H1 (cell line): Measurements from ENCODE around the gene RSPH9. TPM values are rescaled to one million over a fixed set of nuclear protein-coding genes. Genes with fewer than 3 reads are reported as not detected.

Experiments used
- CHD2 ChIP-seq: IDR thresholded peaks from 2 replicates; pipeline ENCODE4 v1.6.1; 2012; ENCODE audit warnings: low read length, improper control_type of control experiment
- CHD7 ChIP-seq: fragments of 300-600 bp; sonication (generic); IDR thresholded peaks from 2 replicates; pipeline ENCODE4 v1.7.1; 2012; ENCODE audit warnings: low read length, moderate library complexity, mild to moderate bottlenecking, inconsistent platforms; ENCODE audit not compliant: insufficient replicate concordance
- CTBP2 ChIP-seq: IDR thresholded peaks from 2 replicates; pipeline ENCODE4 v1.7.0; 2011; ENCODE audit warnings: borderline replicate concordance, mild to moderate bottlenecking, moderate library complexity, mixed read lengths, low read length; ENCODE audit not compliant: insufficient read depth, insufficient read length
- EGR1 ChIP-seq: IDR thresholded peaks from 2 replicates; pipeline ENCODE4 v1.6.1; 2011; ENCODE audit warnings: low read depth, low read length, borderline replicate concordance
- GTF2F1 ChIP-seq: IDR thresholded peaks from 2 replicates; pipeline ENCODE4 v1.6.1; 2012; ENCODE audit warnings: low read depth, low read length, improper control_type of control experiment, borderline replicate concordance
- JUN ChIP-seq: IDR thresholded peaks from 2 replicates; pipeline ENCODE4 v1.6.1; 2011; ENCODE audit warnings: low read depth, mild to moderate bottlenecking, improper control_type of control experiment, low read length
- POLR2AphosphoS5 ChIP-seq: IDR thresholded peaks from 2 replicates; pipeline ENCODE4 v1.6.1; 2011; ENCODE audit warnings: low read depth, low read length
- RBBP5 ChIP-seq: IDR thresholded peaks from 2 replicates; pipeline ENCODE4 v1.7.1; 2012; ENCODE audit warnings: low read depth, mild to moderate bottlenecking, inconsistent platforms, low read length, moderate library complexity, borderline replicate concordance
- SIRT6 ChIP-seq: IDR thresholded peaks from one replicate; pipeline ENCODE4 v1.7.1; 2012; ENCODE audit warnings: low read length, inconsistent platforms
- SP4 ChIP-seq: IDR thresholded peaks from 2 replicates; pipeline ENCODE4 v1.6.1; 2012; ENCODE audit warnings: low read length, inconsistent platforms
- SRF ChIP-seq: IDR thresholded peaks from 2 replicates; pipeline ENCODE4 v1.6.1; 2011; ENCODE audit warnings: mild to moderate bottlenecking, low read depth, low read length, moderate library complexity
- ZNF274 ChIP-seq: IDR thresholded peaks from 2 replicates; pipeline ENCODE4 v1.7.0; 2012; ENCODE audit warnings: low read length, borderline replicate concordance; ENCODE audit errors: extremely low read depth
- polyA plus RNA-seq, 7 experiments: library from polyadenylated mRNA; depleted of rRNA in 3 of 7; stranded (reverse) in 5 of 7; unstranded in 2 of 7; fragments of >200 nt in 5 of 7; fragments of 200-250 nt in 2 of 7; gene quantifications; 1 replicate in 5 of 7; 2 replicates in 1 of 7; 4 replicates in 1 of 7; pipeline versions ENCODE4 v1.2.1 to v1.2.3, GENCODE V29; 2011 to 2013; ENCODE audit warnings: missing spikeins in 2 of 7, mixed read lengths in 2 of 7
- total RNA-seq: library from RNA; stranded (reverse); fragmentation: NEBNext Ultra II Directional; extraction: Animal tissue kit (Norgen Biotek cat#: 25700); gene quantifications from 2 replicates; pipeline ENCODE4 v1.2.1, GENCODE V29; 2021

Gene RSPH9
- total and polyA plus RNA-seq, 2 of the 8 experiments (the other 6 are each of a cell fraction or from before 2014, with no cell fraction given) = 0.15 to 0.23 TPM

- no peak for TF ChIP-seq CHD7
- TF ChIP-seq SRF = no peak
- no peak for TF ChIP-seq SP4
- no peak for TF ChIP-seq CHD2
- TF ChIP-seq SIRT6 = no peak
- TF ChIP-seq CTBP2 = no peak
- no peak for TF ChIP-seq EGR1
- TF ChIP-seq JUN = no peak
- TF ChIP-seq ZNF274 = no peak
- no peak for TF ChIP-seq GTF2F1
- TF ChIP-seq POLR2AphosphoS5 = no peak
- no peak for TF ChIP-seq RBBP5
Measured at GRCh38 chr6:43713643-43714310, 68.9 kb downstream of the RSPH9 start (continued).
